ENCODE measurements around the gene PRR32.

Gene PRR32

DNA sequence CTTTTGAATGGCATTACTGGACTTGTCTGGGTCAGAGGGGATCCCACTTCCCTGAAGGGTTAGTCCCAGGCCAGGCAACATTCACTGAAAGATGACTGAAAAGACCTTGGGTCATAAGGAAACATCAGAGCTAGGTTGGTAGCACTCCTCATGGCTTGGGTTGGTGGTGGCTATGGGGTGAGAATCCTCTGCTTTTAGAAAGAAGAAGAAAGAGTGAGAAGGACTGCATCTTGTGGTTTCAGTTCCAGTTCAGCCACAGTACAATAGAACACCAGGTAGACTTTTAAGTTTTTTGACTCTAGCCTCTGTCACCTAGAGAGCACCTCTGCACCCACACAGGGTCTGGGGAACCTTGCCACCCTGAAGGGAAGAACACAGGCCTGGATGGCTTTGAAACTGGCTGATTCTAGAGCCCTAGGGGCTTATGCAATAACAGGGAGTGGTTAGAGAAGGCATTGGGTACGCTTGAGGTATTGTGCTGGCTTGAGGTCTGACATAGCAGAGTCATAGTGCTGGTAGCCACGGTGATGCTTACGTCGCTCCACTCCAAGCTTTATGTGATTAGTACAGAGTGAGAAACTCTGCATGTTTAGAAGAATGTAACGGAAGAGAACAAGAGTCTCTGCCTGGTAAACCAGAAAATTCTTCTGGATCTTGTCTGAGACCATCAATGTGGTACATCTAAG, 36.5 kb downstream of the PRR32 start:
- no peak for DNase-seq
- H3K27ac ChIP-seq: no peak overlapping the region
- no peaks in the 10 kb centered on the region for H3K36me3 ChIP-seq (replicated peaks)
- TF ChIP-seq CTCF (IDR thresholded peaks at IDR 0.05; ENCODE audit: low read depth, low read length, missing control alignments): no peak
- in situ Hi-C loops (cut with HindIII; ENCODE audit: low pct_ligation_motif_present, low sequenced_read_pairs): no loop called here
- no peaks in the 10 kb centered on the region for H3K27me3 ChIP-seq (replicated peaks)
- no peak overlapping the region for H3K4me3 ChIP-seq (ENCODE audit: low read depth, low read length)

All from brain microvascular endothelial cell (primary cell).